ENCODE data around the gene UQCRHL. TPM values are rescaled to one million over a fixed set of nuclear protein-coding genes. Genes with fewer than 3 reads are reported as not detected.

The UQCRHL gene
- total and polyA plus RNA-seq, 2 experiments from 2014 or later = 2.3 to 3.0 TPM

- no peak for TF ChIP-seq REST (IDR thresholded peaks at IDR 0.05; ENCODE audit: unreplicated experiment)
These were observed 41.8 kb downstream of the UQCRHL start (continued) for GRCh38 chr1:15765495-15766194.

- peaks cover 69% of the 10 kb centered on the region for H3K36me3 Mint-ChIP-seq (ENCODE audit: low read depth)
- no peaks in the 10 kb centered on the region for H3K9me2 ChIP-seq (ENCODE audit: insufficient read depth)
- peaks cover 49% of the 10 kb centered on the region for H3K79me2 ChIP-seq (replicated peaks; ENCODE audit: insufficient read depth)
- TF ChIP-seq EZH2 (IDR thresholded peaks at IDR 0.05; ENCODE audit: low read depth, unreplicated experiment) (no peak), POLR2AphosphoS5 (IDR thresholded peaks at IDR 0.05; ENCODE audit: low read depth) (no peak), ZNF462 (CRISPR knock-in tag; IDR thresholded peaks at IDR 0.05) (no peak), ZNF114 (CRISPR knock-in tag; IDR thresholded peaks at IDR 0.05) (no peak), STAT1 (IDR thresholded peaks at IDR 0.05; ENCODE audit: unreplicated experiment) (no peak), REST (IDR thresholded peaks at IDR 0.05; ENCODE audit: unreplicated experiment) (no peak), CREB1 (CRISPR knock-in tag; IDR thresholded peaks at IDR 0.05; ENCODE audit: low read depth) (no peak), ETS1 (IDR thresholded peaks at IDR 0.05) (no peak)
These were observed 42.6 kb downstream of the UQCRHL start for GRCh38 chr1:15764890-15765289.

More at GRCh38 chr1:15764890-15765289, 42.6 kb downstream of the UQCRHL start:
- Histone ChIP-seq H3K4me1 (ENCODE audit: insufficient read depth) (peaks cover 16% of the 10 kb centered on the region), H3K36me3 (ENCODE audit: insufficient read depth) (peaks cover 32% of the 10 kb centered on the region), H3K27me3 (ENCODE audit: insufficient read depth) (no peaks in the 10 kb centered on the region), H3K27ac (ENCODE audit: low read depth) (no peak overlapping the region), H3K4me3 (no peak overlapping the region), H4K20me1 (replicated peaks; ENCODE audit: insufficient read depth) (peaks cover 34% of the 10 kb centered on the region), H3F3A (replicated peaks; ENCODE audit: low read depth) (0 out of 2 replicates have a peak, but pooled peaks cover 8% of the 10 kb centered on the region), H3K4me2 (no peak overlapping the region), H2AFZ (no peak overlapping the region)
- DNase-seq (ENCODE audit: low spot score) = no peak
- no peaks in the 10 kb centered on the region; the same call in 2 of the 3 replicates for H3K9me3 Mint-ChIP-seq
- H3K4me3 Mint-ChIP-seq = no peak overlapping the region
- no peak for ATAC-seq
- H3K27me3 Mint-ChIP-seq (ENCODE audit: insufficient read depth, low read depth, poor library complexity) = peaks cover 16% of the 10 kb centered on the region
- H3K27ac Mint-ChIP-seq = peak overlapping the region; percentile 44; the same call in 1 of the 2 replicates
- H3K4me1 Mint-ChIP-seq = peaks cover 26% of the 10 kb centered on the region
